ENCODE results near the gene BTG2.
"Not testable (repeated sequence)": the region's sequence is repeated elsewhere in the genome, so short reads cannot be mapped to it uniquely, and the experiment has no call there.

The BTG2 gene

GRCh38 chr1:203306089-203306964, 1.0 kb downstream of the BTG2 start:
- peak overlapping the region; percentile 90 for H3K27ac Mint-ChIP-seq
- peak overlapping the region; percentile 86 for H3K4me3 Mint-ChIP-seq
- no peaks in the 10 kb centered on the region for H3K9me3 Mint-ChIP-seq
- H3K4me1 Mint-ChIP-seq, result peaks cover 63% of the 10 kb centered on the region
- peak; percentile 65 for DNase-seq
- H3K27me3 Mint-ChIP-seq, result no peaks in the 10 kb centered on the region
- CTCF ChIA-PET, result interaction anchor here (0.5 to 8.9 kb wide), 12 partner anchors 16 to 278 kb away, joined by 3 to 138 read pairs (median 11); no protein-coding TSS in a partner anchor
- H3K36me3 Mint-ChIP-seq, result peaks cover 54% of the 10 kb centered on the region

GRCh38 chr1:203306965-203307541, 1.7 kb downstream of the BTG2 start:
- peak overlapping the region; percentile 86 for H3K4me3 Mint-ChIP-seq
- H3K27me3 Mint-ChIP-seq, result no peaks in the 10 kb centered on the region
- peaks cover 60% of the 10 kb centered on the region for H3K36me3 Mint-ChIP-seq
- peaks cover 68% of the 10 kb centered on the region for H3K4me1 Mint-ChIP-seq
- CTCF ChIA-PET, result interaction anchor here (0.5 to 8.9 kb wide), 13 partner anchors 17 to 279 kb away, joined by 3 to 138 read pairs (median 8); no protein-coding TSS in a partner anchor
- DNase-seq, result peak; percentile 74
- H3K27ac Mint-ChIP-seq, result peak overlapping the region; percentile 90
- H3K9me3 Mint-ChIP-seq, result no peaks in the 10 kb centered on the region

GRCh38 chr1:203307641-203308126, 2.4 kb downstream of the BTG2 start:
- H3K27ac Mint-ChIP-seq, result peak overlapping the region; percentile 90
- no peak for DNase-seq
- CTCF ChIA-PET, result interaction anchor here (0.6 to 8.9 kb wide), 10 partner anchors 16 to 178 kb away, joined by 3 to 138 read pairs (median 18); no protein-coding TSS in a partner anchor
- H3K9me3 Mint-ChIP-seq, result no peaks in the 10 kb centered on the region
- peaks cover 60% of the 10 kb centered on the region for H3K36me3 Mint-ChIP-seq
- no peaks in the 10 kb centered on the region for H3K27me3 Mint-ChIP-seq
- peak overlapping the region; percentile 86 for H3K4me3 Mint-ChIP-seq
- H3K4me1 Mint-ChIP-seq, result peaks cover 70% of the 10 kb centered on the region

GRCh38 chr1:203308328-203308922, 3.1 kb downstream of the BTG2 start:
- H3K36me3 Mint-ChIP-seq, result peaks cover 60% of the 10 kb centered on the region
- peak overlapping the region; percentile 86 for H3K4me3 Mint-ChIP-seq
- peak overlapping the region; percentile 90 for H3K27ac Mint-ChIP-seq
- H3K27me3 Mint-ChIP-seq, result no peaks in the 10 kb centered on the region
- no peak for DNase-seq
- peaks cover 67% of the 10 kb centered on the region for H3K4me1 Mint-ChIP-seq
- CTCF ChIA-PET, result interaction anchor here (1.5 to 8.9 kb wide), 8 partner anchors 15 to 41 kb away, joined by 6 to 138 read pairs (median 35); no protein-coding TSS in a partner anchor
- no peaks in the 10 kb centered on the region for H3K9me3 Mint-ChIP-seq

- Mint-ChIP-seq H3K27ac (peak overlapping the region; percentile 90), H3K9me3 (no peaks in the 10 kb centered on the region), H3K27me3 (no peaks in the 10 kb centered on the region), H3K36me3 (peaks cover 65% of the 10 kb centered on the region), H3K4me3 (peak overlapping the region; percentile 86), H3K4me1 (peaks cover 65% of the 10 kb centered on the region)
- DNase-seq, result no peak
- CTCF ChIA-PET, result interaction anchor here (1.5 to 8.9 kb wide), 7 partner anchors 15 to 38 kb away, joined by 6 to 138 read pairs (median 48); no protein-coding TSS in a partner anchor
Observed at GRCh38 chr1:203308923-203309331, 3.6 kb downstream of the BTG2 start.

- H3K4me1 Mint-ChIP-seq, result peaks cover 60% of the 10 kb centered on the region
- H3K4me3 Mint-ChIP-seq, result no peak overlapping the region
- DNase-seq, result peak; percentile 14
- CTCF ChIA-PET, result interaction anchor here (0.7 to 8.9 kb wide), 6 partner anchors 12 to 44 kb away, joined by 3 to 138 read pairs (median 50); no protein-coding TSS in a partner anchor
- H3K27ac Mint-ChIP-seq, result no peak overlapping the region
- peaks cover 65% of the 10 kb centered on the region for H3K36me3 Mint-ChIP-seq
- no peaks in the 10 kb centered on the region for H3K9me3 Mint-ChIP-seq
- H3K27me3 Mint-ChIP-seq, result no peaks in the 10 kb centered on the region
Observed at GRCh38 chr1:203311368-203312301, 6.3 kb downstream of the BTG2 start.

GRCh38 chr1:203314025-203314759, 8.9 kb downstream of the BTG2 start:
- H3K27me3 Mint-ChIP-seq, DNase-seq, H3K27ac Mint-ChIP-seq, CTCF ChIA-PET, H3K9me3 Mint-ChIP-seq, H3K4me3 Mint-ChIP-seq: not testable (repeated sequence)
- peaks cover 39% of the 10 kb centered on the region for H3K36me3 Mint-ChIP-seq
- H3K4me1 Mint-ChIP-seq, result peaks cover 51% of the 10 kb centered on the region

- H3K27me3 Mint-ChIP-seq, result peaks cover 4% of the 10 kb centered on the region
- H3K4me1 Mint-ChIP-seq, result peaks cover 51% of the 10 kb centered on the region
- H3K4me3 Mint-ChIP-seq, result no peak overlapping the region
- no peak overlapping the region for H3K27ac Mint-ChIP-seq
- no peaks in the 10 kb centered on the region for H3K9me3 Mint-ChIP-seq
- peaks cover 17% of the 10 kb centered on the region for H3K36me3 Mint-ChIP-seq
- DNase-seq, result no peak
- CTCF ChIA-PET, result interaction anchor here (1.0 to 2.0 kb wide), 2 partner anchors 11 to 22 kb away, joined by 4 to 7 read pairs; no protein-coding TSS in a partner anchor
Observed at GRCh38 chr1:203316626-203317093, 11.3 kb downstream of the BTG2 start.

GRCh38 chr1:203317429-203318228, 12.3 kb downstream of the BTG2 start:
- DNase-seq, result no peak
- Mint-ChIP-seq H3K4me1 (peaks cover 54% of the 10 kb centered on the region), H3K4me3 (no peak overlapping the region), H3K36me3 (peaks cover 14% of the 10 kb centered on the region), H3K27ac (no peak overlapping the region), H3K9me3 (no peaks in the 10 kb centered on the region), H3K27me3 (peaks cover 4% of the 10 kb centered on the region)
- CTCF ChIA-PET, result interaction anchor here (0.7 to 2.0 kb wide), 3 partner anchors 10 to 43 kb away, joined by 3 to 7 read pairs (median 4); no protein-coding TSS in a partner anchor

GRCh38 chr1:203318229-203318517, 12.9 kb downstream of the BTG2 start:
- H3K4me1 Mint-ChIP-seq, result peaks cover 60% of the 10 kb centered on the region
- H3K27ac Mint-ChIP-seq, result no peak overlapping the region
- H3K36me3 Mint-ChIP-seq, result peaks cover 14% of the 10 kb centered on the region
- H3K9me3 Mint-ChIP-seq, result no peaks in the 10 kb centered on the region
- CTCF ChIA-PET, result interaction anchor here (0.7 to 2.0 kb wide), 2 partner anchors 9 to 44 kb away, joined by 3 to 7 read pairs; no protein-coding TSS in a partner anchor
- no peak overlapping the region for H3K4me3 Mint-ChIP-seq
- H3K27me3 Mint-ChIP-seq, result peaks cover 4% of the 10 kb centered on the region
- DNase-seq, result no peak

GRCh38 chr1:203320591-203321272, 15.4 kb downstream of the BTG2 start:
- Mint-ChIP-seq H3K4me3 (peak overlapping the region; percentile 67), H3K36me3 (peaks cover 1% of the 10 kb centered on the region)
- DNase-seq, result peak; percentile 92

More at GRCh38 chr1:203320591-203321272, 15.4 kb downstream of the BTG2 start:
- CTCF ChIA-PET, result interaction anchor here (0.9 to 9.9 kb wide), 8 partner anchors 11 to 167 kb away, joined by 3 to 189 read pairs (median 6); partner anchors contain the start of gene BTG2
- H3K9me3 Mint-ChIP-seq, result no peaks in the 10 kb centered on the region
- peaks cover 4% of the 10 kb centered on the region for H3K27me3 Mint-ChIP-seq
- H3K4me1 Mint-ChIP-seq, result peaks cover 78% of the 10 kb centered on the region
- H3K27ac Mint-ChIP-seq, result peak overlapping the region; percentile 98
